ENCODE measurements around the gene RAX2.
"Not testable (repeated sequence)": the region's sequence is repeated elsewhere in the genome, so short reads cannot be mapped to it uniquely, and the experiment has no call there.

The RAX2 gene

GRCh38 chr19:3761382-3762129, 10.5 kb downstream of the RAX2 start, which contains the start of gene APBA3:
Gene APBA3 (minus strand): TSS chr19:3761692. CDS start chr19:3760264, 1,428 bp downstream.
- DNase-seq (ENCODE audit: extremely low spot score) = peak; percentile 91
- TF ChIP-seq HDGF (IDR thresholded peaks at IDR 0.05; ENCODE audit: borderline replicate concordance) = no peak
- TF ChIP-seq ELF4 (IDR thresholded peaks at IDR 0.05) = no peak
- TF ChIP-seq NFRKB (IDR thresholded peaks at IDR 0.05) = no peak
- TF ChIP-seq BHLHE40 (IDR thresholded peaks at IDR 0.05; ENCODE audit: borderline replicate concordance) = no peak
- TF ChIP-seq FOXK2 (IDR thresholded peaks at IDR 0.05) = no peak
- TF ChIP-seq FOXA1 (IDR thresholded peaks at IDR 0.05) = no peak
- 0 out of 2 replicates have a peak, but pooled peaks have one; percentile 27 for TF ChIP-seq L3MBTL2 (conservative IDR thresholded peaks at IDR 0.05)
- TF ChIP-seq PKNOX1 (IDR thresholded peaks at IDR 0.05) = no peak
- ChIA-PET POLR2A (interaction anchor here (0.6 to 3.6 kb wide), 31 partner anchors 10 to 709 kb away, joined by 3 to 40 read pairs (median 7); partner anchors contain the start of genes EEF2, MATK, PIAS4 and YJU2), CTCF (interaction anchor here (0.8 to 1.8 kb wide), 3 partner anchors 10 to 226 kb away, joined by 4 to 7 read pairs (median 4); no protein-coding TSS in a partner anchor)

GRCh38 chr19:3760871-3761361, 11.1 kb downstream of the RAX2 start:
- CTCF ChIA-PET = no interaction called here
- DNase-seq (ENCODE audit: extremely low spot score) = no peak
- no peak for TF ChIP-seq ZNF384 (IDR thresholded peaks at IDR 0.05)
- no peak for TF ChIP-seq HDGF (IDR thresholded peaks at IDR 0.05; ENCODE audit: borderline replicate concordance)
- TF ChIP-seq FOXA1 (IDR thresholded peaks at IDR 0.05) = no peak
- no peak for TF ChIP-seq ARNT (IDR thresholded peaks at IDR 0.05)
- no peak for TF ChIP-seq SUZ12 (IDR thresholded peaks at IDR 0.05)
- no peak for TF ChIP-seq ELF4 (IDR thresholded peaks at IDR 0.05)
- TF ChIP-seq TARDBP (IDR thresholded peaks at IDR 0.05) = no peak
- TF ChIP-seq NFRKB (IDR thresholded peaks at IDR 0.05) = no peak
- no peak for TF ChIP-seq LEF1 (IDR thresholded peaks at IDR 0.05; ENCODE audit: borderline replicate concordance)
- no peak for TF ChIP-seq BHLHE40 (IDR thresholded peaks at IDR 0.05; ENCODE audit: borderline replicate concordance)
- TF ChIP-seq FOXK2 (IDR thresholded peaks at IDR 0.05) = no peak
- TF ChIP-seq CTBP1 (IDR thresholded peaks at IDR 0.05; ENCODE audit: borderline replicate concordance) = no peak
- TF ChIP-seq SP1 (IDR thresholded peaks at IDR 0.05) = no peak
- no peak for TF ChIP-seq PKNOX1 (IDR thresholded peaks at IDR 0.05)
- no peak for TF ChIP-seq FOXM1 (IDR thresholded peaks at IDR 0.05; ENCODE audit: borderline replicate concordance)
- TF ChIP-seq L3MBTL2 (conservative IDR thresholded peaks at IDR 0.05) = no peak
- POLR2A ChIA-PET = interaction anchor here (2.0 to 3.6 kb wide), 4 partner anchors 10 to 247 kb away, joined by 7 to 40 read pairs (median 10); partner anchors contain the start of gene PIAS4

GRCh38 chr19:3759482-3760254, 12.4 kb downstream of the RAX2 start:
- POLR2A ChIA-PET = no interaction called here
- no peak for DNase-seq (ENCODE audit: extremely low spot score)
- CTCF ChIA-PET = no interaction called here
- no peak for TF ChIP-seq FOXM1 (IDR thresholded peaks at IDR 0.05; ENCODE audit: borderline replicate concordance)
- no peak for TF ChIP-seq LEF1 (IDR thresholded peaks at IDR 0.05; ENCODE audit: borderline replicate concordance)
- no peak for TF ChIP-seq ZNF384 (IDR thresholded peaks at IDR 0.05)
- no peak for TF ChIP-seq SUZ12 (IDR thresholded peaks at IDR 0.05)
- no peak for TF ChIP-seq FOXK2 (IDR thresholded peaks at IDR 0.05)
- TF ChIP-seq ARNT (IDR thresholded peaks at IDR 0.05) = no peak
- no peak for TF ChIP-seq SP1 (IDR thresholded peaks at IDR 0.05)
- no peak for TF ChIP-seq BHLHE40 (IDR thresholded peaks at IDR 0.05; ENCODE audit: borderline replicate concordance)
- TF ChIP-seq ELF4 (IDR thresholded peaks at IDR 0.05) = no peak
- TF ChIP-seq HDGF (IDR thresholded peaks at IDR 0.05; ENCODE audit: borderline replicate concordance) = no peak
- no peak for TF ChIP-seq L3MBTL2 (conservative IDR thresholded peaks at IDR 0.05)
- TF ChIP-seq TARDBP (IDR thresholded peaks at IDR 0.05) = no peak
- TF ChIP-seq PKNOX1 (IDR thresholded peaks at IDR 0.05) = no peak

DNA sequence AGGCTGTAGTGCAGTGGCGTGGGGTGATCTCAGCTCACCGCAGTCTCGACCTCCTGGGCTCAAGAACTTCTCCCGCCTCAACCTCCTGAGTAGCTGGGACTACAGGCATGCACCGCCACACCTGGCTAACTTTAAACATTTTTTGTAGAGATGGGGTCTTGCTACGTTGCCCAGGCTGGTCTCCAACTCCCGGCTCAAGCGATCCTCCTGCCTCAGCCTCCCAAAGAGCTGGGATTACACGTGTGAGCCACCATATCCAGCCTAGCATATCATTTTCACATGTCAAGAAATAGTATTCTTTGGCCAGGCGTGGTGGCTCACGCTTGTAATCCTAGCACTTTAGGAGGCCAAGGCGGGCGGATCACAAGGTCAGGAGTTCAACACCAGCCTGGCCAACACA, 13.7 kb downstream of the RAX2 start:
- DNase-seq (ENCODE audit: extremely low spot score); POLR2A ChIA-PET: not testable (repeated sequence)
- CTCF ChIA-PET = interaction anchor here (0.7 kb wide), 1 partner anchor 73 kb away, joined by 3 read pairs; no protein-coding TSS in a partner anchor

GRCh38 chr19:3757705-3758104, 14.3 kb downstream of the RAX2 start:
- CTCF ChIA-PET = interaction anchor here (0.7 kb wide), 1 partner anchor 74 kb away, joined by 3 read pairs; no protein-coding TSS in a partner anchor
- POLR2A ChIA-PET; DNase-seq (ENCODE audit: extremely low spot score): not testable (repeated sequence)
